ENCODE results near the gene PLCZ1. TPM values are rescaled to one million over a fixed set of nuclear protein-coding genes. Genes with fewer than 3 reads are reported as not detected.

PLCZ1 gene
- total RNA-seq, 1 experiment from 2014 or later = not detected

DNA sequence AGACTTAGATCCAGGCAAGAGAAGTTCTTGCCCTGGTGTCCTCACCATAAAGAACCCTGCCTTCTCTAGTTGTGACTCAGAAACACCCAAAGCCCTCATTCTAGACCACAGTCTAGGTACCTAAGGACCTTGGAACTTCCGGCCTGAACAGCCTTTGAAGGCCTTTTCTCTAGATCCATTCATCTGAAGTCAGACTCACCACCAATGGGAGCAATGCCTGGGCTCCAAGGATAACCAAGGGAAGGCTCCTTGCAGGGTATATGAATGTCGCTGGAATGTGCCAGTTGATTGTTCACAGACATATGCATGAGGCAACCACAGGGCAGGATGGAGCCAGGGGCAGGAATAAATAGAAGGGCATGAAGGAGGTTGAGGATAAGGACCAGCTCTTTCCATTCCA lies 86.3 kb downstream of the PLCZ1 start:
- DNase-seq (ENCODE audit: low read depth) = no peak
- in situ Hi-C loops (cut with HindIII; ENCODE audit: low pct_unique_long_range_greater_than_20kb, low sequenced_read_pairs) = no loop called here

DNA sequence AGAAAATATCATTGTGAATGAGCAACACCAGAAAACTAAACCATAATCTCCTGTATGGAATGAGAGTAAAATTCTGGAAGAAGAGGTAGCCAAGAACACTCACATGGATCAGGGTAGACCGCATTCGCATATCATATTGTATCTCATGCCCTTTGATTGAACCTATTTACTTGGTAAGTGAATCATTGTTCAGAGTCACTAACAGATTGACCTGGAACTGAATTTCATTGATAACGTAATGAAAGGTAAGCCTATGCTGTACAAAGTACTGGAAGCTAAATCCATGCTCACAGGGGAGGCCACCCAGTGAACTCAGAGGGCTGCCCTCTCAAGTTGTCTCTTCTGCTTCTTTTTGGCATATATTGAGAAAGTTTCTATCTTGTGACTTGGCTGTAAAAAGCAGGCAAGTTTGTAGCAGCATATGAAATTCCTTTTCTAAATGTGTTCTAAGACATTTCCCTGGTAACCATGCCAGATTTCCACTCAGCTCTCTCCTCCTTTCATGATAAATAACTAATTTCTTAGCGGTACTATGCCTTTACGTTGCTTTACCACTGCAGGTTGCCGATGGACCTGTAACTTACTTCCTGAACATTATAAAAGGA lies 91.4 kb downstream of the PLCZ1 start:
- no peak for DNase-seq (ENCODE audit: low read depth)
- in situ Hi-C loops (cut with HindIII; ENCODE audit: low pct_unique_long_range_greater_than_20kb, low sequenced_read_pairs) = no loop called here

DNA sequence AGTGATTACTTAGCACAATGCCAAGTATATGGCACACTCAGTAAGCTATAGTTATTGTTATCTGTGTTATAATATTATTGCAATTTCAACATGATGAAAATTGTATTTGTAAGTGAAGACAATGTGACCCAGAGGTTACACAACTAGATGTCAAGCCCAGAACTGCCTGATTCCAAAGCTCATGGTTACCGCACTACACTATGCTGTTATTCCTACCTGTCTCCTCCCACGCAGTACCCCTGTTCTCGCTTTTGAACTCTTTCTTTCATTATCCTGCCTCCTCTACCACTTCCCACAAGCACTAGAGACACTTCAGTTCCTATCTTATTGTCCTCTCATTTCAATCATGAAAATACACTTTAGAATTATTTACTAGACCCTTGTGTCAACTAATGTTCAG lies 93.2 kb downstream of the PLCZ1 start:
- DNase-seq (ENCODE audit: low read depth) = no peak
- in situ Hi-C loops (cut with HindIII; ENCODE audit: low pct_unique_long_range_greater_than_20kb, low sequenced_read_pairs) = no loop called here

DNA sequence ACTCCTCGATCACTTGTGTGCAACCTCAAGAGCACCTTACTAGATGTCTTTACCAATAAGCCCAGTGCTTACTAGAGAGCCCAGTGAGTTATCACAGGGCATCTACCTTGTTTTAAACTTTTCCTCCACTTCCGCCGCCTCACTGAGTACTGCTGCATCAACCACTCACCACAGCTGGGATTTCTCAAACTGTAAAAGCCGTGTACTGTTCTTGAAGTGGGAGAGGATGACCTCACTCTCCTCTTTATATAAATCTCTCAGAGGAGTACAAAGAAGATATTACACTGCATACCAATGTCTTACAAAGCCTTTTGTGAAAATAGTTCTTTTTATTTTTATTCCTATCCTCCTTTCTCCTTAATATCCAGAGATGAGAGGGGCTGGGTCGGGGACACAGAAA lies 94.1 kb downstream of the PLCZ1 start:
- in situ Hi-C loops (cut with HindIII; ENCODE audit: low pct_unique_long_range_greater_than_20kb, low sequenced_read_pairs) = no loop called here
- DNase-seq (ENCODE audit: low read depth) = no peak

DNA sequence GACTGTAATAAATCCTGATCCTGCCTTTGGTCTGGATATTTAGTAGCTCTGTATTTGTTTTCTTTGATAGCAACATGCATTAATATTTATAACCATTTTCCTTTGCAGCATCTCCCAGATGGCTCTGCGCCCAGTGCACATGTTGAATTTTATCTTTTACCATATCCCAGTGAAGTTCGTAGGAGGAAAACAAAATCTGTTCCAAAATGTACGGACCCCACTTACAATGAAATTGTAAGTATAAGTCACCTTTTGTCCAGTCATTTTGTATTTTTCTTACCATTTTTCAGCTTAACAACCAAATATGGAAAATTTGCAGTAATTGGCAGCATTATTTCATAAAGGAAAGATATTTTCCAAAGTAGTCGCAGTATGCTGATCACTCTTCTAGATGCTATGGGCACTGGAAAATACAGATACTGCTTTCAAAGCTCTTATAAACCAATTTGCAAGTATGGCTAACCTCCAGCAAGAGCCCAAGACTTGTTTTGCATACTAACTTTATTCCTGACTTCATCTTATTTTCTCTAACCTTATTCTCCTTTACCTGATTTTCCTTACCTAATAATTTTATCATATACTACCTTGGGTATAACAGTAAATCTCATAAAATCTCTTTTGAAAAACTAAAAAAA lies 97.4 kb downstream of the PLCZ1 start:
- no peak for DNase-seq (ENCODE audit: low read depth)
- in situ Hi-C loops (cut with HindIII; ENCODE audit: low pct_unique_long_range_greater_than_20kb, low sequenced_read_pairs) = no loop called here

DNA sequence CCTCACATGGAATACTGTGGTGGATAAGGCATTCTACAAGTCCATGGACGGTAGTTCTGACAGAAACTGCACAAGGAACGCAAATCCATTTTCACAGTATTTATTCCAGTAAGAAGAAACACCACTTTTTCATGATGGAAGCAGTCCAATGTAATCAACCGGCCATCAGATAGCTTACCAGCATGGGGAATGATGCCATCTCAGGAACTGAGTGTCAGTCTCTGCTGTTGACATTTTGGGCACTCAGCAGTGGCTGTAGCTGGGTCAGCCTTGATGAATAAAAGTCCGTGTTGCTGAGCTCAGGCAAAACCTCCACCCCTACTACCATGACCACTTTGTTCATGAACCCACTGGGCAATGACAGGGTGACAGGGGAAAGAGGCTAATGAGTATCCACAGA lies 103.4 kb downstream of the PLCZ1 start:
- in situ Hi-C loops (cut with HindIII; ENCODE audit: low pct_unique_long_range_greater_than_20kb, low sequenced_read_pairs) = no loop called here

More for the DNA sequence above, 103.4 kb downstream of the PLCZ1 start:
- no peak for DNase-seq (ENCODE audit: low read depth)

Other genes with a start within 250 kb of the PLCZ1 start
- gene CAPZA3, start 107 bp upstream of the PLCZ1 start, total RNA-seq (2014; rRNA removed; shearing (Covaris generic); ENCODE audit: low replicate concordance) = not detected in 2 replicates